Mesodermal cell (in vitro differentiated cells): ENCODE results near the gene GNA14.
A peak's percentile ranks its signal among the peaks of the same experiment; 100 is the strongest.

Experiments
- H3K27ac ChIP-seq: 2 replicates; pipeline ENCODE4 v1.7.0; 2013; ENCODE audit warnings: mild to moderate bottlenecking, low read depth, low read length, moderate library complexity; ENCODE audit not compliant: severe bottlenecking
- H3K36me3 ChIP-seq: 2 replicates; pipeline ENCODE4 v1.7.1; 2013; ENCODE audit warnings: mild to moderate bottlenecking, low read length, moderate library complexity; ENCODE audit not compliant: control insufficient read depth, insufficient read depth
- H3K4me1 ChIP-seq: one replicate; pipeline ENCODE4 v1.7.1; 2013; ENCODE audit warnings: mild to moderate bottlenecking, low read length; ENCODE audit not compliant: insufficient read depth, control insufficient read depth, poor library complexity, severe bottlenecking
- H3K4me3 ChIP-seq: 2 replicates; pipeline ENCODE4 v1.7.0; 2013; ENCODE audit warnings: low read length, control low read depth, mild to moderate bottlenecking; ENCODE audit not compliant: insufficient read depth, poor library complexity, severe bottlenecking; ENCODE audit errors: extremely low read depth
- H3K9me3 ChIP-seq: 2 replicates; pipeline ENCODE4 v1.7.1; 2013; ENCODE audit warnings: mild to moderate bottlenecking, low read length, moderate library complexity; ENCODE audit not compliant: control insufficient read depth
- whole genome bisulfite sequencing, 2 experiments: methylation state at CpG; one replicate each; pipeline ENCODE4 v1.1.5; 2013; ENCODE audit warnings: missing lambda C conversion rate in 2 of 2; ENCODE audit not compliant: insufficient coverage in 2 of 2; 5-methylcytosine and 5-hydroxymethylcytosine counted together

Gene GNA14

DNA sequence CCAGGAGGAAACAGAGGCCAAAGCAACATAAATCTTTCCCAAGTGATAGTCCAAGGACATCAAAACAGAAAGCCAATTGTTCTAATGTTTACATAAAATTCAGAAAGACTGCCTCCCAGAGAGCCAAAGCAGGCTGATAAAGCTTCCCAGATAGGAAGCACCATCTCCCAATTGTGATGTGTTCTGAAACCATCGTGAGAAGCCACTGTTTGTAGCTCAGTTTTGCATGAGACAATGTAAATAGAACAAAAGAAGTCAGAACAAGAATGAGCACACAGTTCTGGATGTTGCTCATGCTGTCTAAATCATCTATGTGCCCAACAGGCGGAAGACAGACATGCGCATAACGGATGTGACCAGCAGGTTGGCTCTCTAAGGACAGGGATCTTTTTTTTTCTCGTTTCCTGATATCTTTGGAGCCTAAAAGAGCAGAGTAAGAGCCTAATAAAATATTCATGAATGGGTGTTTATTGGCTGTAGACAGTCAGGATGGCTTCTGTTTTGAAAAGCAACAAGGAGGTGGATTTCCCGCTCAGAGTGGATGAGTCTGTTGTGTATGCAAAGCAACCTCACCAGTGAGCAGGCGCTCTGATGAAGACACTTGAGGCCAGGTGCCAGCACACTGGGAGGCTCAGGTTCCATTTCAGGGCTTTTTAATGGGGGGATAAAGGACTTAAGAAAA, 113.6 kb downstream of the GNA14 start:
- WGBS, 2 experiments: 62 to 69% methylated on average over 6 to 7 of the region's 7 CpGs
- peak overlapping the region; percentile 47 for H3K27ac ChIP-seq

GRCh38 chr9:77533671-77534070, 114.5 kb downstream of the GNA14 start:
- Histone ChIP-seq H3K9me3 (peaks cover 4% of the 10 kb centered on the region), H3K36me3 (no peaks in the 10 kb centered on the region), H3K4me3 (no peak overlapping the region), H3K27ac (no peak overlapping the region), H3K4me1 (peaks cover 19% of the 10 kb centered on the region)
- 83 to 100% methylated on average over 1 to 2 of the region's 3 CpGs for WGBS, 2 experiments

More for the DNA sequence above, 113.6 kb downstream of the GNA14 start:
- no peak overlapping the region for H3K4me3 ChIP-seq
- H3K36me3 ChIP-seq: no peaks in the 10 kb centered on the region
- H3K9me3 ChIP-seq: peaks cover 4% of the 10 kb centered on the region
- peaks cover 19% of the 10 kb centered on the region for H3K4me1 ChIP-seq

GRCh38 chr9:77532607-77533006, 115.5 kb downstream of the GNA14 start:
- no CpG with 5 or more reads among the region's 5 CpGs for WGBS, 2 experiments

GRCh38 chr9:77531400-77531799, 116.7 kb downstream of the GNA14 start:
- Histone ChIP-seq H3K27ac (no peak overlapping the region), H3K36me3 (no peaks in the 10 kb centered on the region), H3K9me3 (peaks cover 10% of the 10 kb centered on the region), H3K4me3 (no peak overlapping the region), H3K4me1 (peaks cover 28% of the 10 kb centered on the region)
- 90 to 94% methylated on average over 3 of the region's 4 CpGs for WGBS, 2 experiments

More at GRCh38 chr9:77532607-77533006, 115.5 kb downstream of the GNA14 start:
- no peak overlapping the region for H3K4me3 ChIP-seq
- peaks cover 24% of the 10 kb centered on the region for H3K4me1 ChIP-seq
- no peak overlapping the region for H3K27ac ChIP-seq
- H3K36me3 ChIP-seq: no peaks in the 10 kb centered on the region
- peaks cover 4% of the 10 kb centered on the region for H3K9me3 ChIP-seq

GRCh38 chr9:77523891-77524290, 124.2 kb downstream of the GNA14 start:
- peaks cover 10% of the 10 kb centered on the region for H3K4me1 ChIP-seq
- no peaks in the 10 kb centered on the region for H3K36me3 ChIP-seq
- whole genome bisulfite sequencing, 2 experiments: 100% methylated on average over 2 of the region's 2 CpGs; no CpG with 5 or more reads in 1 of the 2 experiments
- H3K4me3 ChIP-seq: no peak overlapping the region
- H3K9me3 ChIP-seq: peaks cover 15% of the 10 kb centered on the region
- no peak overlapping the region for H3K27ac ChIP-seq

DNA sequence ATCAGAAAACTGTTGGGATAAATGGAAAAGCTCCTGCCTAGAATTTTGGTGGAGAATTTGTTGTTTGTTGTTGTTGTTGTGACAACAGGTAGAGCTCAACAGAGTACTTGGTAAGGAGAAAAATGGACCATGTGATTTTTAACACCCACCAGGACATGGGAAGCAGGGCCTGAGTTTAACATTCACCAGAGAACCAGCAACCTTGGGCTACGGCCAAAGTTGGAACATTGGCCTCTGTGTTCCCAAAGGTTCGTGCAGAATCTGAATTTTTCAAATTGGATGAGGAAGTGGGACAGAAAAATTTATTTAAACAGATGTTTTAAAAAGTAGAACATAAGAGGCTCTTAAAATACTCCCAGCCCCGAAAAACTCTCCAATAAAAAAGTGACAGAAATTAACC, 127.0 kb downstream of the GNA14 start:
- WGBS, 2 experiments: 83% methylated on average over 1 of the region's 3 CpGs; no CpG with 5 or more reads in 1 of the 2 experiments
- no peaks in the 10 kb centered on the region for H3K36me3 ChIP-seq
- no peaks in the 10 kb centered on the region for H3K4me1 ChIP-seq
- peaks cover 5% of the 10 kb centered on the region for H3K9me3 ChIP-seq
- H3K27ac ChIP-seq: no peak overlapping the region
- H3K4me3 ChIP-seq: no peak overlapping the region

DNA sequence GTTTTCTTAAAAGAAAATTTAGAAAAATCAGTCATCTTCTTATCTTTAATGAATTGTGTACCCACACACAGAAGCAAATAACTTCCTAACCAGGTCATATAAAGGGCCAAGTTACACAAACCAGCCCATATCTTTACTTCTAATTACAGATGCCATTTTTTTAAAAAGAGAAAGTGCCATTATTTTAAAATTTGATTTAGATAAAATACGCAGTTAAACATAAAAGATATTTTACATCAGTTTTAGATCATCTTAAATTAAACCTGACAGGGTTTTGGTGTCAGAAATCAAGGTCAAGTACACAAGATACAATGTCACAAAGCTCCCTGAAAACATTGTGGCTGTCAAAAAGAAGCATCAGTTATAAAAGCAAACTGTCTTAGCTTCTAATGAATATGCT, 129.4 kb downstream of the GNA14 start:
- Histone ChIP-seq H3K9me3 (peaks cover 5% of the 10 kb centered on the region), H3K27ac (no peak overlapping the region), H3K4me3 (no peak overlapping the region), H3K4me1 (peaks cover 5% of the 10 kb centered on the region), H3K36me3 (no peaks in the 10 kb centered on the region)
- no CpG with 5 or more reads among the region's 1 CpG for WGBS, 2 experiments

DNA sequence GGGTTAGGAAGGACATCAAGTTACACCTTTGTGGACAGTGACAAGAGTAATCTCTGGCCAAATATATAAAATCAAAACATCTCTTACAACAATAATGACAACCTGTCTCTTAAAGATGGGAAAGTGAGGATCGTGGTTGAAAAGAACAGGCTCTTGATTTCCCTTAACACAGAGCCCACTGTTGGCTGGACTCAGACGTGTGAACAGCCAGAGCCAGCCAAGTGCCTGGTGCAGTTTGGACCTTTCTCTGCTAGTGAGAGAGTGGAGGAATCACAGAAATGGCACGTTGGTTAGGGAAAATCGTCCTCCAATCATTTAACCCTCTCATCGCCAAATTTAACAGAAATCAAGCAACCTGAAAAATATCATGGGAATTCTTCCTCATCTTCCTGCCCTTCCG, 131.3 kb downstream of the GNA14 start:
- 77% methylated on average over 3 of the region's 6 CpGs; no CpG with 5 or more reads in 1 of the 2 experiments for WGBS, 2 experiments
- Histone ChIP-seq H3K4me3 (no peak overlapping the region), H3K9me3 (no peaks in the 10 kb centered on the region), H3K36me3 (no peaks in the 10 kb centered on the region), H3K4me1 (peaks cover 5% of the 10 kb centered on the region), H3K27ac (no peak overlapping the region)

- peak overlapping the region; percentile 30 for H3K27ac ChIP-seq
- no peaks in the 10 kb centered on the region for H3K36me3 ChIP-seq
- H3K4me3 ChIP-seq: no peak overlapping the region
- no peaks in the 10 kb centered on the region for H3K9me3 ChIP-seq
- H3K4me1 ChIP-seq: peaks cover 5% of the 10 kb centered on the region
- 86 to 89% methylated on average over 8 to 9 of the region's 9 CpGs for WGBS, 2 experiments
These were observed 133.0 kb downstream of the GNA14 start for GRCh38 chr9:77514886-77515711.

DNA sequence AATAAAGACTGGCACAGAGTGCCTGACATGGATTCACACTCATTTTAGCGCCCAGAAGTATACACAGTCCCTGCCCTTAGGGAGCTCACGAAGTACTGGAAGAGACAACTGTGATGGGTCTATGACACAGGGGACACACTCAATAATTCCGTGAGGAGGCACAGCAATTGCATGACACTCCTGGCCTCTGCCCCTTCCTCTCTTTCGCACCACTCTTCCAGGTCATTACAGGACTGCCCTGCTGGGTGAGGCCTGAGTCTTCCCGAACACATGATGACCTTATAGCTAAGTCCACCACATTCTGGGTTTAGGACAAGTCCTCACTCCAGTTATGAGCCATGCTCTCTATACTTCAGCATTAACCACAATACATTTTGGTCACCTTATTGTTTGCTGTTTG, 134.7 kb downstream of the GNA14 start:
- 92 to 95% methylated on average over 5 of the region's 5 CpGs for WGBS, 2 experiments
- Histone ChIP-seq H3K4me3 (no peak overlapping the region), H3K9me3 (no peaks in the 10 kb centered on the region), H3K4me1 (peaks cover 5% of the 10 kb centered on the region), H3K36me3 (no peaks in the 10 kb centered on the region), H3K27ac (no peak overlapping the region)

DNA sequence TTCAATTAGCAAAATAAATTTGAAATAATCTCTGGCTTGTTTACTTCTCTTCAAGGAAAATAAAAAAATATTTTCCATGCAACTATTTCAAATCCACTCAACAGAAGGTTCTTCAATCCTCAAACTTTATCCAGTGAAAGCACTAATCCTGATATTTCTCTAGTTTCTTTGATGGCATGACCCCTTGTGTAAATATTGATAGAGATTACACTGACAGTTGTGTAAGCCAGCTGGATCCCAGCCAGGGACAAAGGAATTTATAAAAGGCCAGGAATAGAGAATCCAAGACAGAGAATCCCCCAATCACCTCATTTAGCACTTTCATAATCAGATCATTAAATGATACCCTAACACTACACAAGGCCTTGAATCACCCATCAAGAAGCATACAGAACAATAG, 135.2 kb downstream of the GNA14 start:
- Histone ChIP-seq H3K36me3 (no peaks in the 10 kb centered on the region), H3K27ac (no peak overlapping the region), H3K9me3 (no peaks in the 10 kb centered on the region), H3K4me3 (no peak overlapping the region), H3K4me1 (peaks cover 5% of the 10 kb centered on the region)
